HG02571 (cell line): ENCODE data around the gene ENO4.

ENCODE experiments used
- ATAC-seq: cut with Tn5 transposase; IDR thresholded peaks from one replicate; pipeline ENCODE4 v1.9.1; 2021; ENCODE audit warnings: mild to moderate bottlenecking, moderate library complexity; ENCODE audit not compliant: unreplicated experiment

ENO4 gene

GRCh38 chr10:116849248-116850057 is at the start of gene ENO4:
Gene ENO4 (plus strand): TSS chr10:116849499. CDS start chr10:116849567, 68 bp downstream.
- ATAC-seq = peak; percentile 48

GRCh38 chr10:116800286-116800929 is 48.9 kb upstream of the ENO4 start:
- no peak for ATAC-seq

- no peak for ATAC-seq
These were observed 47.6 kb upstream of the ENO4 start for GRCh38 chr10:116801658-116802057.

GRCh38 chr10:116802474-116802873 is 46.8 kb upstream of the ENO4 start:
- no peak for ATAC-seq

DNA sequence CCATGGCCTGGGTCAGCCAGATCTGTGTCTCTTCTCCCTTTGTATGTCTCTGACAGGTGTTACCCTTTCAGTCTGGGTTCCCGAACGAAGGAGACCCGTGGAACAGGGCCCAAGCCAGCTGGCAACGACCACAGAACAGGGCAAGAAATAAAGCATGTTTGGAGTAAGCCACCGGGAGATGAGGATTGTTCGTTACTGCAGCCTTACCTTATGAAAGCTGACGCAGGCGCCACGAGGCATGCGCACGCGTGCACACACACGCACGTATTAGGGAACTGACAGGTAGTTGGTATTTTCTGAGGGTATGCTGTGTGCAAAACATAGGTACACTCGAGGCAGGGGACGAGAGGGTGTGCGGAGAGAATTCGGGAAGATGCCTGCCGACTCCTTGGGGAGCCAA is 46.4 kb upstream of the ENO4 start:
- ATAC-seq = no peak

- no peak for ATAC-seq
These were observed 45.6 kb upstream of the ENO4 start for GRCh38 chr10:116803451-116804249.

- ATAC-seq = no peak
These were observed 40.6 kb upstream of the ENO4 start for GRCh38 chr10:116808706-116809105.

DNA sequence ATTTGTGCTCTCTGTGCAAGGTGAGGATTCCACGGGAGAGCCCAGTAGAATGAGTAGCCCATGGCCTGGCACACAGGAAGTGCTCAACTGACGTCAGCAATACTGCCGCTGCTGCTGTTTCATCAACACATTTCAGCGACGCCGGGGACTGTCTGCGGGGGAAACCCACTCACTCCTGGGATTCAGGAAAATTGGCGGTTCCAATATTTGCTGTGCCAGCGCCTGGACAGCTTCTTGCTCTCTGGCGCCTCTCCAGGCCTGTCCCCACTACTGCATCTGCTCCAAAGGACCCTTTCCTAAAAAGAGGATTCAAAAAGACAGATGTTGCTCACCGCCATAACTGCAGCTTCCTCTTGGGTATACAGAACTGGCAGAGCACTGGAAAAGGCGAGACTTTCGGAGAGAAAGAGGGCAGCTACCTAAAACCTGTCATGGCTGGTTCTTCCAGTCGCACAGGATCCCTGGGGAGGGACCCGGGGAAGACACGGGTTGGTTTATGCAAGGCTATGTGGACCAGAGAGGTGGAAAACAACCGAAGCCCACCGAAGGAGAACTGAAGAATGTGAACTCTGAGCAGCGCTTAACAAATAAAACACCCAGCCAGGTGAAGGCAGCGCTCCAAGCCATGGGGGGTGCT is 39.7 kb upstream of the ENO4 start:
- no peak for ATAC-seq

- no peak for ATAC-seq
These were observed 39.2 kb upstream of the ENO4 start for GRCh38 chr10:116810120-116810500.

- ATAC-seq = no peak
These were observed 38.4 kb upstream of the ENO4 start for GRCh38 chr10:116810895-116811294.

DNA sequence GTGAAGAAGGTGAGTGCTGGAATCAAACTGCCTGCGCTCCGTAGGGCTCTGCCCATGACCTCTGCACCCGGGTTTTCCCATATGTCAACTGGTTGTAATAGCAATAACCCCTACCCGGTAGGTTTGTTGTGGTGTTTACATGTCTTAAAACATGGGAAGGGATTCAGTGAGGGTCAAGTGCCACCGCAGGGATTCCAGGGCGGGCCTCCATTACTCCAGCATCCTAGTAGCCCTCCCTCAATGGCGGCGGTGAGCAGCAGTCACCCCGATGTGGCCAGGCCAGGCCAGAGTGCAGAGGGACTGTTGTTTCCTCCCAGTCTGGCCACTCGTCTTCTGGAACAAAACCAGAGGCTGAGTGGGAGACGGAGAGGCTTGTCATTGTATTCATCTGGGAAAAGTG is 37.6 kb upstream of the ENO4 start:
- no peak for ATAC-seq

DNA sequence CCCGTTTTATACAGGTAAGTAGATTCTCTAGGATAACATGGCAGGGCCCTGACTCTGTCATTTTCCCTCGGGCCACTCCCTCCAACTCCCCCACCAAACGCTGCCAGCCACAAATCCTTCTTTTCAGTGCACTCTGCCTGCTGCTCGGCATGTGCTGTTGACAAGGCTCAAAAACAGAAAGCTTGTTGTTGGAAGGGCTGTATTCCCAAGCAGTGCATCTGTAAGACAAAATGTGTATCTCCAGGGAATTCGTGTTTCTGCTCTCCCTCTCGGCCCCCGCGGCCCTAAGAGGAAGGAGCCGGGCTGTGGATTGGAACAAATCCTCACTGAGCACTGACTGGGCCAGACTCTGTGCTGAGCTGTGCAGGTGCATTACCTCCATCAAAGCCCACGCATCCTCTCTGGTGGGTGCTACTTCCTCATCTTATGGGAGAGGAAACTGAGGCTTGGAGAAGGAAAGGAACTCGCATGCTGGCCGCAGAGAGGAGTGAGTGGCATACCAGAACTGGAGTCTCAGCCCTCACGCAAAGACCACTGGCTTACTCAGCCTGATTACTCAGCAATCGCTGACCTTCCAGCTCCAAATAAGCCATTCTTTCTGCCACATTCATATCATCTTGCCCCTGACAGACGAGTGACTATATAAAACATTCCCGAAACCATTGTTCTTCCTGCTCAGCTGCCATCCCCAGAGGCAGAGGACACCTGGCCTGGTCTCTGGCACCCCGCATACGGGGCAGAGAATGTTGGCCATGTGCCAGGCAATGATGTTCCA is 33.5 kb upstream of the ENO4 start:
- ATAC-seq = no peak

GRCh38 chr10:116817178-116817577 is 32.1 kb upstream of the ENO4 start:
- no peak for ATAC-seq

GRCh38 chr10:116817780-116818343 is 31.4 kb upstream of the ENO4 start:
- ATAC-seq = no peak

- no peak for ATAC-seq
These were observed 29.2 kb upstream of the ENO4 start for GRCh38 chr10:116819999-116820677.

DNA sequence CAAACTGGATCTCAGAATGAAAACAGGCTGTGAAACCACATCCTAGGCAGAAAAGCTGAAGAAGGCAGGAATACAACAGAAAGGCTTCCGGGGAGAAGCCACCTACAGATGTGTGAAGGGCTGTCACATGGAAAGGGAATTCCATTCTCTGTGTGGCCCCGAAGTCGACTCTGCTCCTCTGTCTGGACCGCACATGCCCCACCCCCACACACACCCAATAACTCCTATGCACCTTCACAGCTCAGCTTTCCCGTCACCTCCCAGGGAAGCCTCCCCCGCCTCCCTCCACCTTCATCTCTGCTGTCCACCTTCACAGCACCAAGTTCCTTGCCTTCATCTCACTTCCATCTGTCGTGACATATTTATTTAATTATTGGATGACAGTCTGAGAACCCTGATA is 23.4 kb upstream of the ENO4 start:
- no peak for ATAC-seq

GRCh38 chr10:116826803-116827202 is 22.5 kb upstream of the ENO4 start:
- no peak for ATAC-seq

- ATAC-seq = no peak
These were observed 22.1 kb upstream of the ENO4 start for GRCh38 chr10:116827214-116827671.

- ATAC-seq = no peak
These were observed 21.2 kb upstream of the ENO4 start for GRCh38 chr10:116828116-116828515.
